Transverse colon (tissue), 3 donors: ENCODE data around the gene SUDS3.

Source experiments
- CTCF ChIP-seq, 5 experiments: fragments of 200-600 bp in 3 of 5; fragments of 450-650 bp in 2 of 5; sonication (generic) in 3 of 5; IDR thresholded peaks; 1 replicate in 2 of 5; 2 replicates in 3 of 5; pipeline ENCODE4 v1.5.1; 2016 to 2017; ENCODE audit warnings: antibody characterized with exemption in 5 of 5, inconsistent platforms in 3 of 5, mild to moderate bottlenecking in 2 of 5, moderate library complexity in 1 of 5
- EP300 ChIP-seq: sonication (generic); formaldehyde crosslinking; IDR thresholded peaks from one replicate; pipeline ENCODE4 v1.6.1; 2017; ENCODE audit warnings: antibody characterized with exemption, low read depth

- TF ChIP-seq CTCF (IDR thresholded peaks at IDR 0.05) (no peak), EP300 (no peak)
Measured at GRCh38 chr12:118375348-118375747, 1.0 kb upstream of the SUDS3 start.
